ENCODE results near the gene ZNHIT3. TPM values are rescaled to one million over a fixed set of nuclear protein-coding genes. Genes with fewer than 3 reads are reported as not detected.

The ZNHIT3 gene
- total RNA-seq: 10 to 100 TPM; 24.5 to 43.7 (median 32.8) TPM

GRCh38 chr17:36486204-36487194 is at the start of gene ZNHIT3:
Gene ZNHIT3, plus strand, starts transcription at chr17:36486681. Its CDS starts 19 bp downstream, at chr17:36486700.
- no peak for TF ChIP-seq CTCF (IDR thresholded peaks at IDR 0.05; ENCODE audit: low read depth)

- TF ChIP-seq CTCF (IDR thresholded peaks at IDR 0.05; ENCODE audit: low read depth): no peak
These were observed 42.7 kb upstream of the ZNHIT3 start for GRCh38 chr17:36443777-36444176.

GRCh38 chr17:36459045-36459444 is 27.4 kb upstream of the ZNHIT3 start:
- TF ChIP-seq CTCF (IDR thresholded peaks at IDR 0.05; ENCODE audit: low read depth): no peak

- TF ChIP-seq CTCF (IDR thresholded peaks at IDR 0.05; ENCODE audit: low read depth): no peak
These were observed 26.9 kb upstream of the ZNHIT3 start for GRCh38 chr17:36459601-36460000.

- TF ChIP-seq CTCF (IDR thresholded peaks at IDR 0.05; ENCODE audit: low read depth): no peak
These were observed 26.1 kb upstream of the ZNHIT3 start for GRCh38 chr17:36460265-36460937.

GRCh38 chr17:36461330-36462110 is 25.0 kb upstream of the ZNHIT3 start:
- TF ChIP-seq CTCF (IDR thresholded peaks at IDR 0.05; ENCODE audit: low read depth): no peak

All from subcutaneous adipose tissue (tissue), 4 donors.